Measurements from ENCODE around the gene BMPR1A. TPM values are rescaled to one million over a fixed set of nuclear protein-coding genes. Genes with fewer than 3 reads are reported as not detected.
"Not testable (repeated sequence)": the region's sequence is repeated elsewhere in the genome, so short reads cannot be mapped to it uniquely, and the experiment has no call there.

Gene BMPR1A
- total and polyA plus RNA-seq, 2 donors from 2014 or later, result 7.9 to 37.4 TPM

DNA sequence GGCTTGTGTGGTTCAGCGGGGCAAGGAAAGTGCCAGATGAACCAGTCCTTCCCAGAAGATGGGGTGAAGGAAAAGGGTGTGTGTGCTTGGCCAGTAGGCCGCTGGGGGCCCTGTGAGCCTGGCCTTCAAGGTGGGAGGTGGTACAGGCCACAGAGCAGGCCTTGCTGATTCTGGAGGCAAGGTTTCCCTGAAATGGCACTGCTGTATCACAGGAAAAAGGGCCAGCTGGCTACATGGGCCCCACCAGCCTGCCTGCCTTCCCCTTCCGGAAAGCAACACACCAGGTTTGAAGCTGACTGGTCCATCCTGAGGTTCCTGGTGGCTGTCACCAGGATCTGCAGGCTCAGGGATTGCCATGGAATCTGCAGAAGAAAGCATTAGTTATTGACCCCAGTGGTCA, 188.5 kb downstream of the BMPR1A start:
- Histone ChIP-seq H3K9ac (ENCODE audit: low read length in 3 of 3) (no peak overlapping the region), H3K27me3 (ENCODE audit: control insufficient read depth, insufficient read depth, low read length) (no peaks in the 10 kb centered on the region), H3K36me3 (ENCODE audit: control insufficient read depth in 2 of 3, insufficient read depth in 3 of 3, low read length in 3 of 3) (no peaks in the 10 kb centered on the region), H3K4me3 (ENCODE audit: low read length in 3 of 3) (no peak overlapping the region), H3K27ac (ENCODE audit: low read depth in 2 of 2, low read length in 2 of 2) (no peak overlapping the region), H3K4me1 (ENCODE audit: control insufficient read depth in 2 of 3, insufficient read depth in 2 of 3, low read depth in 1 of 3, low read length in 3 of 3) (peaks cover 0 to 29% (median 0%) of the 10 kb centered on the region in 3 donors), H3K9me3 (ENCODE audit: control insufficient read depth in 2 of 3, insufficient read depth in 1 of 3, low read length in 3 of 3) (no peaks in the 10 kb centered on the region)
- no peak for DNase-seq
- TF ChIP-seq, protein P1, sequence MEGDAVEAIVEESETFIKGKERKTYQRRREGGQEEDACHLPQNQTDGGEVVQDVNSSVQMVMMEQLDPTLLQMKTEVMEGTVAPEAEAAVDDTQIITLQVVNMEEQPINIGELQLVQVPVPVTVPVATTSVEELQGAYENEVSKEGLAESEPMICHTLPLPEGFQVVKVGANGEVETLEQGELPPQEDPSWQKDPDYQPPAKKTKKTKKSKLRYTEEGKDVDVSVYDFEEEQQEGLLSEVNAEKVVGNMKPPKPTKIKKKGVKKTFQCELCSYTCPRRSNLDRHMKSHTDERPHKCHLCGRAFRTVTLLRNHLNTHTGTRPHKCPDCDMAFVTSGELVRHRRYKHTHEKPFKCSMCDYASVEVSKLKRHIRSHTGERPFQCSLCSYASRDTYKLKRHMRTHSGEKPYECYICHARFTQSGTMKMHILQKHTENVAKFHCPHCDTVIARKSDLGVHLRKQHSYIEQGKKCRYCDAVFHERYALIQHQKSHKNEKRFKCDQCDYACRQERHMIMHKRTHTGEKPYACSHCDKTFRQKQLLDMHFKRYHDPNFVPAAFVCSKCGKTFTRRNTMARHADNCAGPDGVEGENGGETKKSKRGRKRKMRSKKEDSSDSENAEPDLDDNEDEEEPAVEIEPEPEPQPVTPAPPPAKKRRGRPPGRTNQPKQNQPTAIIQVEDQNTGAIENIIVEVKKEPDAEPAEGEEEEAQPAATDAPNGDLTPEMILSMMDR (IDR thresholded peaks at IDR 0.05; ENCODE audit: borderline replicate concordance, extremely low read depth, insufficient read depth), result no peak
- intact Hi-C loops (cut with DNase I), result no loop called here
- FAIRE-seq, result no peak

DNA sequence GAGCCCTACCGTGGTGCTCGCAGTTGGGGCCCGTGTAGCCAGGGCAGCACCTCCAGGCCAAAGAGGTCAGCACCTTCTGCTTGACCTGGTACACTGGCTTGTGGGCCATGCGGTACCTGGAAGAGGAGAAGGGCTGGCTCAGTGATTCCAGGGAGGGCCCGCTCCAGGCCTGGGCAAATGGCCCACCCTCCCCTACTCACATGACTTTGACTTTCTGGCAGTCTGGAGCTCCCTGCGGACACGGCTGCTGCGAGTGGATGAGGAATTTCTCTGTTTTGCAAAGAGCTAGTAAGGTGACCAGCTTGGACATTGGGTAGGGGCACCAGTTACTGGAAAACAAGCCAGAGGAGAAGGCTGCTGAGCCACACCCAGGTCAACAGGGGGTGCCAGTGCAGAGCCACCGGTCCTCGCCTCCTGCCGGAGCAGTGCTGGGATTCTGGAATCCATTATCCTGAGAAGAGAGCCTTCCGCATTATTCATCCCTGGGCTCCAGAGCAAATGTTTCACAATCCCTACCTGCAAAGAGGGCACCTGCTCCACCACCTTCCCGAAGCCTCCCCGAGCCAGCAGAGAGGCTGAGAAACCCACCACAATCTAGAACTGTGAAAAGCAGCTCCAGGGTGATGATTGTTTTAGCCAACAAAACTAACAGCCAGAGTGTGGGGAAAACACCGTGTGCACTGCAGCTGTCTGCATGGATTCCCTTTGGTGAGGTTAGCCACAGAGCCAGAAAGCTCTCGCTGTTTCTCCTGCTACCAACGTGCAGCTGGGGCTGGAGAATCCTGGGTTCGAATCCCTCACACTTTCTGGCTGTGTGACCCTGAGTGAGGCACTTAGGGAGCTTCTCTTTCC, 189.2 kb downstream of the BMPR1A start:
- TF ChIP-seq, protein P1 (IDR thresholded peaks at IDR 0.05; ENCODE audit: borderline replicate concordance, extremely low read depth, insufficient read depth), result peak; percentile 9
- H3K4me1 ChIP-seq (ENCODE audit: control insufficient read depth in 2 of 3, insufficient read depth in 2 of 3, low read depth in 1 of 3, low read length in 3 of 3), result peaks cover 0 to 29% (median 0%) of the 10 kb centered on the region in 3 donors
- intact Hi-C loops (cut with DNase I), result no loop called here
- no peak overlapping the region for H3K4me3 ChIP-seq (ENCODE audit: low read length in 3 of 3)
- no peak for FAIRE-seq
- H3K36me3 ChIP-seq (ENCODE audit: control insufficient read depth in 2 of 3, insufficient read depth in 3 of 3, low read length in 3 of 3), result no peaks in the 10 kb centered on the region
- peak in 3 of 5 donors; percentile 35 to 77 (median 43) for DNase-seq
- no peaks in the 10 kb centered on the region for H3K27me3 ChIP-seq (ENCODE audit: control insufficient read depth, insufficient read depth, low read length)
- H3K9me3 ChIP-seq (ENCODE audit: control insufficient read depth in 2 of 3, insufficient read depth in 1 of 3, low read length in 3 of 3), result no peaks in the 10 kb centered on the region
- peak overlapping the region in 1 of 3 donors; percentile 51 for H3K9ac ChIP-seq (ENCODE audit: low read length in 3 of 3)
- no peak overlapping the region for H3K27ac ChIP-seq (ENCODE audit: low read depth in 2 of 2, low read length in 2 of 2)

- no peak for FAIRE-seq
- TF ChIP-seq, protein P1 (IDR thresholded peaks at IDR 0.05; ENCODE audit: borderline replicate concordance, extremely low read depth, insufficient read depth), result no peak
- Histone ChIP-seq H3K9me3 (ENCODE audit: control insufficient read depth in 2 of 3, insufficient read depth in 1 of 3, low read length in 3 of 3) (no peaks in the 10 kb centered on the region), H3K9ac (ENCODE audit: low read length in 3 of 3) (peak overlapping the region in 1 of 3 donors; percentile 51), H3K36me3 (ENCODE audit: control insufficient read depth in 2 of 3, insufficient read depth in 3 of 3, low read length in 3 of 3) (no peaks in the 10 kb centered on the region), H3K4me1 (ENCODE audit: control insufficient read depth in 2 of 3, insufficient read depth in 2 of 3, low read depth in 1 of 3, low read length in 3 of 3) (peaks cover 0 to 29% (median 0%) of the 10 kb centered on the region in 3 donors), H3K27ac (ENCODE audit: low read depth in 2 of 2, low read length in 2 of 2) (no peak overlapping the region), H3K27me3 (ENCODE audit: control insufficient read depth, insufficient read depth, low read length) (no peaks in the 10 kb centered on the region), H3K4me3 (ENCODE audit: low read length in 3 of 3) (no peak overlapping the region)
- peak in 2 of 5 donors; percentile 29 to 84 for DNase-seq
- intact Hi-C loops (cut with DNase I), result no loop called here
Measured at GRCh38 chr10:86946213-86947155, 190.1 kb downstream of the BMPR1A start.

GRCh38 chr10:86947806-86948205, 191.4 kb downstream of the BMPR1A start:
- intact Hi-C loops (cut with DNase I); FAIRE-seq; H3K9me3 ChIP-seq (ENCODE audit: control insufficient read depth in 2 of 3, insufficient read depth in 1 of 3, low read length in 3 of 3); H3K27me3 ChIP-seq (ENCODE audit: control insufficient read depth, insufficient read depth, low read length); H3K4me3 ChIP-seq (ENCODE audit: low read length in 3 of 3); H3K36me3 ChIP-seq (ENCODE audit: control insufficient read depth in 2 of 3, insufficient read depth in 3 of 3, low read length in 3 of 3); H3K9ac ChIP-seq (ENCODE audit: low read length in 3 of 3); H3K27ac ChIP-seq (ENCODE audit: low read depth in 2 of 2, low read length in 2 of 2): not testable (repeated sequence)
- DNase-seq, result peak in 1 of 5 donors; percentile 22
- peaks cover 0 to 24% (median 0%) of the 10 kb centered on the region in 3 donors for H3K4me1 ChIP-seq (ENCODE audit: control insufficient read depth in 2 of 3, insufficient read depth in 2 of 3, low read depth in 1 of 3, low read length in 3 of 3)
